SK-MEL-5 (cell line): Measurements from ENCODE around the gene TRABD2A. TPM values are rescaled to one million over a fixed set of nuclear protein-coding genes. Genes with fewer than 3 reads are reported as not detected.

Source experiments
- DNase-seq: peaks from one replicate; pipeline ENCODE4 v3.0.0-alpha.2; 2016; ENCODE audit warnings: low read depth, low spot score
- in situ Hi-C: cut with HindIII; loops from 2 replicates; pipeline ENCODE4 v1.10.0; 2016; ENCODE audit warnings: low sequenced_read_pairs, high pct_unique_total_duplicates, low pct_unique_long_range_greater_than_20kb
- total RNA-seq: library from RNA; depleted of rRNA; stranded (reverse); fragments of >200 nt; shearing (Covaris generic); gene quantifications from 2 replicates; pipeline ENCODE4 v1.2.3, GENCODE V29; 2014

The TRABD2A gene
- total RNA-seq, 1 experiment from 2014 or later, result 0.98 TPM

DNA sequence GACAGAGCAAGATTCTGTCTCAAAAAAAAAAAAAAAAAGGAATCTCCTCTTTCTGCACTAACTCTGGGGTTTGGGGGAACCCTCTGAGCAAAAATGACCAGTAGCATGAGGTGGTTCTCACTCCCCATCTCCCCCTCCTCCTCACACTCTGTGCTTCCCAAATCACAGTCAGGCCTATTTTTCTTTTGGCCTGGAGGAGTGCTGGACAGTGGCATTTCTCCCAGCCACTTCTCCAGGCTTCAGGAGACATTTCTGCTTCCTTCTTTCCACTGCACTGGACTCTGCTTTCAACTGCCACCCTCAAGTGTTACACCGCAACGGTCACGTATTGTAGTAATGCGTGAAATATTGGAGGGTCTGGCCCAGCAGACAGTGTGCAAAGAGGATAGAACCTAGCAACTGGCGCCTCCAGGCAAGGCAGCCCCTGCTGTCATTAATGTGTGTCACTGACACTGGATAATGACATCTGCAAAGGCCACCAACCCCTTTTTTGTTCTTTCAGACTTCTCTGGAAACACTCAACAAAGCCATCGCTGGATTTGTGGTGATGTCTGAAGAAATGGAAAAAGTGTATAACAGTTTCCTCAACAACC is 68.9 kb downstream of the TRABD2A start:
- in situ Hi-C loops, result no loop called here
- no peak for DNase-seq

DNA sequence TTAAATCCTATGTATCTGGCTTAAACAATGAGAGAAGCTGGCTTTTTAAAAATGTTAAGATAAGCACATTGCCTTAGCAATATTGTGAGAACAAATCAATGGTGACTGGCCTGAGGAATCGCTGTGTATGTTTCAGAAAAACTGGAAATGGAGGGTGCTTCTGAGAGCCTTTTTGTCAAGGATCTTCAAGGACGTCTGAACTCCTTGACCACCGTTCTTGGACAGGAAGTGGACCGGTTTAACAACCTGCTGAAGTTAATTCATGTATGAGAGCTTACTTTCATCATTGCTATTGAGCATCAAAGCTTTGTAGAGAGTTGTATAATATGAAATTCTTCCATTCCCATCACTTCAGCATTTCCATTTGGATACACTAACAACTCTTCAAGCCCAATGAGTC is 72.6 kb downstream of the TRABD2A start:
- in situ Hi-C loops, result no loop called here

DNA sequence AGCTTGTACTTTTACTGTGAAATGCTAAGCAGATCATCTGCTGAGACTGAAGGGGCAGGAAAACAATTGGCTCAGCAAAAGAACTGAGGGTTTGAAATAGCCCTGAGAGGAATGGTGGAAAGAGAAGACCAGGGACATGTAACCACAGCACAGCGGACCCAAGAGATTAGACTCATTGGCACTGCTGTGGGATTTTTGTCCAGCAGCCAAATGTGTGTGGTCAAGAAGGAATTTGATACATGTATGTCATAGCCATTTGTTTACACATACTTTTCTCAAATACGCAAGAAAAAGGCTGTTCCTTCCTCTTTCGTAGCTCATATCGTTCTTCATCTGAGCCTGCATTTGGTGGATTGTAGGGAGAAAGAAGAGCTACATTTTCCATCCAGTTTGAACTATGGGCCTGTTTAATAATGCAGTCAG is 73.8 kb downstream of the TRABD2A start:
- in situ Hi-C loops, result no loop called here
- peak; percentile 49 for DNase-seq

More for the DNA sequence above, 72.6 kb downstream of the TRABD2A start:
- no peak for DNase-seq

DNA sequence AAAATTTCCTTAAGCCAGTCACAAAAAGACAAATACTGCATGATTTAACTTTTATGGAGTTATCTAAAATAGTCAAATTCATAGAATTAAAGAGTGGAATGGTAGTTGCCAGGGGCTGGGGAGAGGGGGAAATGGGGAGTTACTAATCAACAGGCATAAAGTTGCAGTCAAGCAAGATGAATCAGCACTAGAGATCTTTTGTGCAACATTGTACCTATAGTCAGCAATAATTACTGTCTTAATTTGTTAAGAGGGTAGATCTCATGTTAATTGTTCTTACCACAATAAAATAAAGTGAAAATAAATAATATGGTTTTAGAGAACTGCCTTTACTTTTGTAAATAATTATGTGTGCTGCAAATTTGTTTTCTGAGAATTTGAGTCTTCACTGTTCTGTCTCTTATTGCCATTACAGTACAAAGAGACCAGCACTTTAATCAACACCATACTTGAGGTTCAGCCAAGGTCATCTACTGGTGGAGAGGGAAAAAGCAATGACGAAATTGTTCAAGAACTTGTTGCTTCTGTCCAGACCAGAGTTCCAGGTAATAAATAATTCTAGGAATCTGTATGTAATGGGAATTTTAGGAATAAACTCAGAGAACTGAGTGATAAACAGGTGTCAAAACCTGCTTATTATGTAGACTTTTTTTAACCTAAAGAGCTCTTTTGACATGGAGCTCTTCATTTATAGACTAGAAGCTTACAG is 75.5 kb downstream of the TRABD2A start:
- in situ Hi-C loops, result no loop called here
- no peak for DNase-seq

DNA sequence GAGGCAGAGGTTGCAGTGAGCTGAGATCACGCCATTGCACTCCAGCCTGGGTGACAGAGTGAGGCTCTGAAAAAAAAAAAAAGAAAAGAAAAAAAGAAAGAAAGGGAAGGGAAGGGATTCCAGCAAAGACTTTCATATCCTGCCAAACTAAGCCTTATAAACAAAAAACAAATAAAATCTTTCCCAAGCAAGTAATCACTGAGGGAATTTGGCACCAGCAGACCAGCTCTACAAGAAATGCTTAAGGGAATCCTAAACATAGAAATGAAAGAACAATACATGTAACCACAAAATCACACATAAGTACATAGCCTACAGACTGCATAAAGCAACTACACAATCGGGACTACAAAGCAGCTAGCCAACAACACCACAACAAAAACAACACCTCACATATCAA is 79.1 kb downstream of the TRABD2A start:
- in situ Hi-C loops, result no loop called here
- no peak for DNase-seq

DNA sequence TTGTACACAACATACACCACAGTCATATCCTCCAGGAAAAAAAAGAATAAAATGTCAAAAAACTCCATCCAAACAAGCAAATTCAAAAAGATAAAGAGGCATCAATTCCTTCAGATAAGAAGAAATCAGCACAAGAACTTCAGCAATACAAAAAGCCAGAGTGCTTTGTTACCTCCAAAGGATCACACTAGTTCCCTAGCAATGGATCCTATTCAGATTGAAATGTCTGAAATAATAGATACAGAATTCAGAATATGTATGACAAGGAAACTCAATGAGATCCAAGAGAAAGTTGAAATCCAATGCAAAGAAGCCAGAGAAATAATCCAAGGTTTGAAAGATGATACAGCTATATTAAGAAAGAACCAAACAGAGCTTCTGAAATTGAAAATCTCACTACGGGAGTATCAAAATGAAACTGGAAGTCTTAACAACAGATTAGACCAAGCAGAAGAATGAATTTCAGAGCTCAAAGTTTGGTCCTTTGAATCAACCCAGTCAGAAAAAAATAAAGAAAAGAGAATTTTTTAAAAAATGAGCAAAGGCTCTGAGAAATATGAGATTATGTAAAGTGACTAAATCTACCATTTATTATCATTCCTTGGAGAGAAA is 80.6 kb downstream of the TRABD2A start:
- no peak for DNase-seq
- in situ Hi-C loops, result no loop called here

DNA sequence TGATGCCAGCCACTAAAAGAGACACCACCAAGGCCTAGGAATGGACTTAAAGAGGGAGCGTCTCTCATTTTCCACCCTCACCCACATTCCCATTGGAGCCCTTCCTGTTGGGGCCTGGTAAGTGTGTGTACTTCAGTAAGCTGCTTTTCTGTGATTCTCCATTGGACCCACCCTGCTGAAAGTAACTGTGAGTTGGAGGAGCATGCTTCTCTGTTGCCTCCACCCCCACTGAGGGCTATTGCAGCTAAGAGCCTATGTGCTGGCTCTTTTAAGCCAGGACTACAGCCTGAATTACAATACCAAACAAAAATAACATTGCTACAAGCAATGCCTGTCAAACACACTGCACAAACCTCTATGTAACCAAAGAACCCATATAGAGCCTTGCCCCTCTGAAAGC is 81.1 kb downstream of the TRABD2A start:
- DNase-seq, result no peak
- in situ Hi-C loops, result no loop called here

DNA sequence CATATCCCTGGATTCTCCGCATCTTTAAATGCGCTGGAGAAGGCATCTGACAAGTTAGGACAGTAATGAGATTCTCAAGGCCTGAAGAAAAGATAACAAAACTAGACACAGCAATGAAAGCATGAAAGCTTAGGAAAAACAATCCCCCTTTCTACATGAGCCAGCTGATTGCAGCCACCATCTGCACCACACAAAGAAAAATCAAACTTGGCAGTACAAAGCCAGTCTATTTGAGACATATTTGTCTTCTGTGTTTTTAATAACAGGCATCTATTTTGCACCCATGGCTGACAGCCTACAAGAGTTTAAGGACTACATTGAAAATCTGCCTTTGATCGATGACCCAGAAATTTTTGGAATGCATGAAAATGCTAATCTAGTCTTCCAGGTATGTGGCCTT is 83.6 kb downstream of the TRABD2A start:
- no peak for DNase-seq
- in situ Hi-C loops, result no loop called here

DNA sequence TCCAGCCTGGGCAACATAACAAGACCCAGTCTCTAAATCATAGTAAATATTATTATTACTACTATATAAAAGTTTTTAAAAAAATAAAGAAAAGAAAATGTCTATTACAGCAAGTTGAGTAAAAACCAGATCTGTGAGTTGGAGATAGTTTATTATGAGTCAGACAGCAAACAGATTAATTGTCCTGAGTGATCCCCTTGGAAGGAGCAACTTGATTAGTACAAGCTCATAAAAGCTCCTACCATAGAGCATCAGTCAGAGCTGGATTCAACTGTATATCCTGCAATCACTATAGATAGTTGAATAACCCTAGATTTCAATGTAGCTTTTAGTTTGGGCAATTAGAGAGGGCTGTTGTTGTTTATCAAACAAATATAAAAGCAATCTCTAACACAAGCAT is 84.1 kb downstream of the TRABD2A start:
- in situ Hi-C loops, result no loop called here
- DNase-seq, result no peak

DNA sequence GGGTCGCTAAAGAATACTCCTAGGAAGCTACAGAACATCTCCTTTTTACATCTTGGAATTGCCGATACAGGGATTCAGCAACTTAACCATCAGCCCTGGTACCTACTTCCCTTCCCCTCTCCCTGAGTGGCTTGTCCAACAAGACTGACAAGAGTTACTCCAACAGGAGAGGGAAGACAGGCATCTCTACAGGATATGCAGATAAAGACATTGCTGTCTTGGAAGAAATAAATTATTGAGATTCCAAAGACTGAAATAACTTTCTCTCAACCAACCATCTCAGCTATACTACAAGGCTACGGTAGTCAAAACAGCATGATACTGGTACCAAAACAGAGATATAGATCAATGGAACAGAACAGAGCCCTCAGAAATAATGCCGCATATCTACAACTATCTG is 87.2 kb downstream of the TRABD2A start:
- DNase-seq, result no peak
- in situ Hi-C loops, result no loop called here

DNA sequence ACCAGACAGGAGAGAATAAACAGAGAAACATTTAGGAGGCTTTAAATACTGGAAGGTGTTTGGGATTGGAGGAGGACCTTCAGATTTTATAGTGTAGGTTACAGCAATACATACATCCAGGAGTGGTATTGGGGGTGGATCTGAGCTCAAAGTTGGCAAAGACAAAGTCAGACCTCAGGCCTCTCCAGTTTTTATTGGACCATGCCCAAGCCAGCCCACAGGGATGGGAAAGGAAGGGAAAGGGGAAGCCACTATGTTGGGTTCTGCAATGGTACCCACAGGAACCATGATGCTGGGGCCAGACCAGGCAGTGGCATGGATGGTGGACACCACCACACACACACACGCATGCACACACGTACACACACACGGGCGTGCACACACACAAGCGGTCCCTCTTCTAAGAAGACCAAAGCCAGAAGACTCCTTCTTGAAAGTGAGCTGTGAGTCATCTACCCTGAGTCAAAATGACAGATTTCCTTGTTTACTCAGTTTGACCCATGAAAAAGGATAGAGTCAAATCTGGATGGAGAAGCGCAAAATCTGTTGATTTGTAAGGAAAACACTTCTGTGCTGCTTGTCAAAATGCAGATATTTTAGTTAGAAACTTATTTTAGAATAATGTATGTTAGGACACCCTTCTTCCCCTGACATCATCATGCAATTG is 87.9 kb downstream of the TRABD2A start:
- in situ Hi-C loops, result no loop called here
- DNase-seq, result no peak

DNA sequence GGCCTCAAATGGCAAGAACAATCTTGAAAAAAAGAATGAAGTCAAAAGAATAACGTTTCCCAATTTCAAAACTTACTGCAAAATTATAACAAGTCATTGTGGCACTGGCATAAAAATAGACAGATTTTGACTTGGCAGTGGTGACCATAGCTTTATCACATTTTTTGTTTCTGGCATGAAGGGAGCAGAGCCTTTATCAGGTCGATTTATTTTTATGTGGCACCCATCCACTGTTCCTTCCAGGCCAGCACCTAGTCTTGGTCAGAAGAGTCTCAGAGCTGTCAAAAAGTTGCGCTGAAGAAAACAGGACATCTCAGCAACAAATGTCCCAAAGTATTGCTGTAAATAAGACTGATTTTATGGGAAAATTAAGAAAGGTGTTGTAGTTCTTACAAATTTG is 92.4 kb downstream of the TRABD2A start:
- in situ Hi-C loops, result loop anchor here (10.0 kb wide), 1 partner anchor 56 kb away; no protein-coding TSS in a partner anchor
- DNase-seq, result no peak

DNA sequence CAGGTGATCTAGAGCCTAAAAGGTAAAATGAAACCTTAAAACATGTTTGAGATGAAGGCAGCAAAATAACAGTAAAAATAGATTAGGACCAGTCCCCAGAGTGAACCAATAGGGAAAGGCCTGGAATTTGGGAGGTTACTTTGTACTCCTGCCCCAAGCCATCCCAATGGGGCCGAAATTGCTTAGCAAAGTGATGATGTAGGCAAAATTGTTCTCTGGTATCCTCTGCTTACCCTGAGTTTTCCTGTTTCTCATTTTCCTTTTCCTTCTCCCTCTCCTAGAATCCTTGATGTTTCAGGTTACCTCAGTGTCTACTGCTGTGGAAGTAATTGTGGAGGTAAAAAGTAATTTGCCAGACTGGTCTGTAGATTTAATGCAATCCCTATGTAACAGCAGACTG is 92.9 kb downstream of the TRABD2A start:
- DNase-seq, result no peak
- in situ Hi-C loops, result loop anchor here (10.0 kb wide), 1 partner anchor 57 kb away; no protein-coding TSS in a partner anchor

DNA sequence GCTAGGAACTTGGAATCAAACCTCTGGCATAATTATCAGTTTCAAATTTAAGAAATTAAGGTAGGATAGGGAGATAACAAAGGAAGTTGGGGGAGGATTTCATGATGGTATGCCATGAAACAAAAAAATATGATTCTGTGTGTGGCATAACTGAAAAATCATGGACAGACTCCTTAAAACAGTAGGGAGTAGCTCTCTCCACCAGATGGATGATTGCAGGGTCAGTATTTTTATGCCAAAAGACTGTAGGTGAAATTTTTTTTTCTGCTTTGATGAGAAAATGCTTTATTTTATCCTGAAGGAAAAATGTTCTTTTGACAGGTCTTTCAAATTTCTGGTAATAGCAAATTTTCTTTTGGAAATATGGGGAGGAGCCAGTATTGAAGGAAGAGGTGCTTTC is 94.3 kb downstream of the TRABD2A start:
- in situ Hi-C loops, result loop anchor here (10.0 kb wide), 1 partner anchor 58 kb away; no protein-coding TSS in a partner anchor
- no peak for DNase-seq

DNA sequence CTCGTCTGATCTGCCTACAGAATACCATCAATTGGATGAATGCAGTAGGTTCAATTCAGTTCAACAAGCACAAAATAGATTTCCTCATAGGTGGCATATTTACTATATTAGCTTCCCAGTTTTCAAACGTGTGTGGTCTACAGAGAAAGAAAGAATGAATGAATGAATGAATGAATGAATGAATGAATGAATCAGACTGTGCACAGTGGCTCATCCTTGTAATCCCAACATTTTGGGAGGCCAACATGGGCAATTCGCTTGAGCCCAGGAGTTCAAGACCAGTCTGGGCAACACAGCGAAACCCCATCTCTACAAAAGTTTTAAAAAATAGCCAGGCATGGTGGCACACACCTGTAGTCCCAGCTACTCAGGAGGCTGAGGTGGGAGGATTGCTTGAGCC is 94.9 kb downstream of the TRABD2A start:
- in situ Hi-C loops, result loop anchor here (10.0 kb wide), 1 partner anchor 59 kb away; no protein-coding TSS in a partner anchor
- no peak for DNase-seq

DNA sequence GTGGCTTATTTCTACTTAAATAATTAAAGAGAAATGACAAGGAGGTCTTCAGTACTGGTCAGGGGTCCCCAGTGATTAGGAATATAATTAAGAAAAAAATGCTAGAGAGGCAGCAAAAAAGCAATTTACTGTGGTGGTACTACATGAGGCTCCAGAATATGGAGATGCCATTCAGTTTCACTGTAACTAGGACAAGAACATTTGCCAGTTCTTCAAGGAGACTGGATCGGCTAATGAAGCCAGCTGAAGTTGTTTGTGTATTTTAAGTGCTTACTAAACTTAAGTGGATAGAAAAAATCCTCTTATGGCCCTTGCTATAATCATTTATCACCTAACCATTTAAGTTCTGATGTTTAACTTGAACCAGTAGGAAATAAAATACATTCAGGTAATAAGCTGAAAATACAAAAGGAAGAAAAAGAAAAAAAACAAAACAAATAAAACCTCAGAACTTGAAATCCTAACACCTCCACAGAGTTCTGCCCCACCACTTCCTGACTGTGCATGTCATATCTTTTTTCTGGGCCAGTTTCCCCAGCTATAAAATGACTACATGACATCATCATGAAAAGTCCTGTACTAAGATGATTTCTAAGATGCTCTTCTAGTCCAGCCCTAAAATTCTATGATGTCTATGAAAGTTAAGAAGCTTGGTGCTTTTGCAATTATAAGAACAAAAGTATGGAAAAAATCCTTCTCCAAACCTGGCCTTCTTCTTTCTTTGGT is 98.0 kb downstream of the TRABD2A start:
- in situ Hi-C loops, result loop anchor here (10.0 kb wide), 1 partner anchor 62 kb away; no protein-coding TSS in a partner anchor
- DNase-seq, result no peak

DNA sequence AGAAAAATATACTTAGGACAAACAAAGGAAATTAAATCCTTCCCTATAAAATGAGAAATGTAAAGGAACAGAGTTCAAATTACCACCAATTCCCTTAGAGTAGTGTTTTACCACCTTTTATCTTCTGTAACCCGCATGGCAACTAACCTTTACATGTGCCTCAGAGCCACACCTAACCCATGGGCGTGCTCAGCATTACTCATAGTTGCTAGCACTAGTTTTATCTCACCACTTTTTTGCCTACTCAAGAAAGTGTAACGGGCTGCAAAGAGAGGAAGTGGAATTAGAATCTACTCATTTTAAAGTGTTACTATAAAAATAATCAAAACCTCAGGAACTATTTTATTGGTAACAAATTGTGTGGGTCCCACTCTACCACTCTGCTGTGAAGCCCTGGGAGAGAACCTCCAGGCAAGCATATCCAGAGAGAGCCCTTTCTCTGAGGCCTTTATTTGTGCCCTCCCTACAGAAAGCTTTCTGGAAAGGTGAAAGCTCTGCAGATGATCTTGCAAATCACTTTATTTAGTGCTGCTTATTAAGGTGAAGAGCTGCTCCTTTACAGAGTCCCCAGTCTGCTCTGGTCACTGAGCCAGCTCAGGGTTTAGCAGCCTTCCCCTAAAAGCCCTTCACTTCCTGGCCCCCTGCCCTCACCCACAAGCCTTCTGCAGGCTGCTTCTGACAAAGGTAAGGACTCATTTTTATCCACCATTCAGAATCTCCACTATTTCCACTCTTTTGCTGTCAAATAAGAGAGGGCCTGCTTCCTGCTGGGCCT is 98.8 kb downstream of the TRABD2A start:
- in situ Hi-C loops, result loop anchor here (10.0 kb wide), 1 partner anchor 63 kb away; no protein-coding TSS in a partner anchor
- no peak for DNase-seq
